Activated T-cell treated with anti-CD3 and anti-CD28 coated beads for 48 hours (primary cell): ENCODE measurements around the gene C19orf12.
A peak's percentile ranks its signal among the peaks of the same experiment; 100 is the strongest.

ENCODE experiments used
- DNase-seq: peaks from one replicate; pipeline ENCODE4 v3.0.0-alpha.2; 2020; ENCODE audit warnings: low read depth

Gene C19orf12

DNA sequence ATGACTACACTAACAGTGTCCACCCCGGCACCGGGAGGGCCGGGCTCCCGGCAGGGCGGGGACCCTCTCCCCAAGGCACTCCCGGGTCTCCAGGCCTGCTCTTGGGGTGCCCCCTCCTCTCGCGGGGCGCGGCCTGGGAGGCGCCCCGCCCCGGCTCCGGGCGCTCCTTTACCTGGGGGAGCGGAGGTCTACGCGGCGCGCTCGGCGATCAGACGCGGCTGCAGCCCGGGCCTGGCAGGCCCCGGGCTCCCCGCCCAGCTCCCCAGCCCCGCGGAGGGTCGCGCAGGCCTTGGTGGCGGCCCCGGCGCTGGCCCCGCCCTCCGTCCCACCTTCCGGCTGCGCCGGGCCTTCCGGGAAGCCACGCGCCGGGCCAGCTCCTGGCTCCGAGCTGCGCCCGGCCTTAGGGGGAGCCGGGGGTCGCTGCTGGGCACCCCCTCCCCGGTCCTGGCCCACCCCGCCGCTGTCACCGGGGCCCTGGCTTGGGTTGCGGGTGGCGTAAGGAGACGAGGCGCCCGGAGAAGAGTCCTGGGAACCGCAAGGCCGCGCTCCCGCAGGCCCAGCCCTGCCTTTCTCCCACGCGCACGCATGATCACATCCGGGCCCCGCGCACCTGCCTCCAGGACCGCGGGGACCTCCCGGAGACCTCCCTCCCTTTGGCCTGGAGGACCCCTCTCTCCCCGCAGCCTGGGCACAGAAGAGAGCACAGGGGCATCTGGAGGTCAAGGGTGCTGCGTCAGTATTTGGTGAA is at the start of gene C19orf12:
Gene C19orf12, minus strand, starts transcription at position 309 of the 748 bp plus-strand sequence. CDS start 6,848 bp downstream, outside the sequence.
- peak; percentile 68 for DNase-seq

DNA sequence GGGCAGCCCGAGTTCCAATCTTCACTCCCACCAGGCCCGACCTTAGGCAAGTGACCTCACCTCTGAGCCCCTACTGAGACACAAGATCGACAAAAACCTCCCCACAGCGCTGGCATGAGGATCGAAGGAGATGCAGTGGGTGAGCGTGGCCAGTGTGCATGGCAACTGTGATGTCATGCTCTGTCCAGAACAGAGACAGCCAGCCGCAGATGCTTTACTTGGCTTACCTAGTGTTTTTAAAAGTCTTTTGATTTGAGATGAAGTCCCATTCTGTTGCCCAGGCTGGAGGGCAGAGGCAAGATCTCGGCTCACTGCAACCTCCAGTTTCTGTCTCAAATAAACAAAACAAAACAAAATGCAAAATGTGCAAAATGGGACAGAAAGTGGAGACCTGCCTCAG is 49.3 kb upstream of the C19orf12 start:
- DNase-seq: no peak

DNA sequence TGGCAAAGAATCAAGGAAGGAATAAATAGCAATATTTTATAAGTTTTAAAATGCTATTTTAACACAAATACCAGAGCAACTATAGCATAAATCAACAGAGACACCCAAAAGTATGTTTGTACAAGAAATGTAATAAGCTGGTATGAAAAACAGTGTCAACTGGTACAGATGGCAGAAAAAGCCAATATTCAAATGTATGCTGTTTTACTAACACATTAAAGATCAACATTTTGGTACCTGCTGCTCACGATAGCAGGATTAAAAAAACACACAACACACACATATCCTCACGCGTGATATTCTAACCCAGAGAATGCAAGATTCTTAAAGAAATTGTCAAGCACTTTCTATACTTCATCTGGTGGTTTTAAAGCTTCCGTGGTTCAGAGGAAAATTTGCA is 48.1 kb upstream of the C19orf12 start:
- no peak for DNase-seq

DNA sequence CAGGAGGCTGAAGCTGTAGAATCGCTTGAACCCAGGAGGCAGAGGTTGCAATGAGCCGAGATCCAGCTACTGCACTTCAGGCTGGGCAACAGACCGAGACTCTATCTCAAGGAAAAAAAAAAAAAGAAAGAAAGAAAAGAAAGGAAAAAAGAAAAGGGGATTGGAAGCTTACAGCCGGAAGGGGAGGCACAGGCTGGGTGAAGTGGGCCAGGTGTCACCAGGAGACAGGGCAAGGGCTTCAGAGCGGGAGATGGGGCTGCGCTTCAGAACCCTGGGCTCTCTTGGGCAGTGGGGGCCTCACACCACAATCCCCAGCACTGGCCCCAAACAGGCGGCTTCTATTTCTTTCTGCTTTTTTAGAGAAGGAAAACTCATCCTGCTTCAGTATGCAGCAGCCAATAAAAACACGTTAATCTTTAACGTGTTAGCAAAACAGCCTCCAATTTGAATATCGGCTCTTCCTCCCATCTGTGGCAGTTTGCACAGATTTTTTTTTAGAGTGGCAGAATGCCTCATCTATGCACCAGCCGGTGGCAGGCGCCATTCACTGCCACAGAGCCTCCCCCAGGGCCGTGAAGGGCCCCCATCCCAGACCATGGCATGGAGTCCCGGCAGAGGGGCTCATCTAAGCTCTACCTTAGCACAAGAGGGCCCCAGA is 46.6 kb upstream of the C19orf12 start:
- DNase-seq: no peak

DNA sequence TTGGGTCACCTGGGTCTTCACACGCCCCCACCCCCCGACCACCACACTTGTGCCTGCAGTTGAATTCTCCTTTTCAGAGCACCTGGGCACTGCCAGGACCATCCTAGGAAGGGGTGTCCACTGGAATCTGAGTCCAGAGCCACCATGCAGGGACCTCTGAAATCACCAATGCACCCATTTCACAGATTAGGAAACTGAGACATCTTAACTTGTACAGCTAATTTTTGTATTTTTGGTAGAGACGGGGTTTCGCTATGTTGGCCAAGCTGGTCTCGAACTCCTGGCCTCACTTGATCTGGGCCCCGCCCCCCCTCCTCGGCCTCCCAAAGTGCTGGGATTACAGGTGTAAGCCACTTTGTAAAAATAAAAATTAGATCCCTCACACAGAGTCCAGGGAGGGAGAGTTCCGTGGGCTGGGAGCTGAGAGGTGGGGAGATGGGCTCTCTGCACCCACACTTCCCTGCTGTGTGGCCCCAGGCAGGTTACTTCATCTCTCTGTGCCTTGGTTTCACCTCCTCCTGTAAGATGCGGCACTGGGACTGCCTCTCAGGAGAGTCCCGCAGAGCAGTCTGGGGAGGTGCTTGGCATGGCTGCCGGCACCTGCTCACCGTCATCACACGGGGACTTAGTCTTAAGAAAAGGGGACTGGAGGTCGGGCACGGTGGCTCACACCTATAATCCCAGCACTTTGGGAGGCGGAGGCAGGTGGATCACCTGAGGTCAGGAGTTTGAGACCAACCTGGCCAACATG is 45.9 kb upstream of the C19orf12 start:
- DNase-seq: no peak

DNA sequence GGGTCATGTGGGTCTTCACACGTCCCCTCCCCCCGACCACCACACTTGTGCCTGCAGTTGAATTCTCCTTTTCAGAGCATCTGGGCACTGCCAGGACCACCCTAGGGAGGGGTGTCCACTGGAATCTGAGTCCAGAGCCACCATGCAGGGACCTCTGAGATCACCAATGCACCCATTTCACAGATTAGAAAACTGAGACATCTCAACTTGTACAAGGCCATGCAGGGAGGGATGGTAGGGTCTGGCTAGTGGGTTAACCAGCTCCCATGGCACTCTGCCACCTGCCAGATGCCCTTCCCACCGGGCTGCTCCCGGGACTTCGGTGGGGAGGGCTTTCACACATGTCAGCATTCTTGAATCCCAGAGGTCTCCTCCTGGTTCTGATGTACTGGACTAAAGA is 44.3 kb upstream of the C19orf12 start:
- DNase-seq: no peak

DNA sequence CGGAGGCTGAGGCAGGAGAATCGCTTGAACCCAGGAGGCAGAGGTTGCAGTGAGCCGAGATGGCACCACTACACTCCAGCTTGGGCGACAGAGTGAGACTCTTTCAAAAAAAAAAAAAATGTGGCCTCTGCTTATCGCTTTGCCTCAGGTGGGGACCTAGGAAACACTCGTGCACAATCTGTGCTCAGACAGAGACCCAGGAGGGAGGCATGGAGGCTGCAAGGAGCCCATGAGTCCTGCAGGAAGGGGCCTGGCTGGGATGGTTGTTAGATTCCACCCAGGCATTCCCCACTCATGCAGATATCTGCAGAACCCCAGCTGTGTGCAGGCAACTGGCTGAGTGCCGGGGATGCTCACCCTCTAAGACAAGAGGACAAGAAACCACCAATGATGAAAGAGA is 43.8 kb upstream of the C19orf12 start:
- no peak for DNase-seq

DNA sequence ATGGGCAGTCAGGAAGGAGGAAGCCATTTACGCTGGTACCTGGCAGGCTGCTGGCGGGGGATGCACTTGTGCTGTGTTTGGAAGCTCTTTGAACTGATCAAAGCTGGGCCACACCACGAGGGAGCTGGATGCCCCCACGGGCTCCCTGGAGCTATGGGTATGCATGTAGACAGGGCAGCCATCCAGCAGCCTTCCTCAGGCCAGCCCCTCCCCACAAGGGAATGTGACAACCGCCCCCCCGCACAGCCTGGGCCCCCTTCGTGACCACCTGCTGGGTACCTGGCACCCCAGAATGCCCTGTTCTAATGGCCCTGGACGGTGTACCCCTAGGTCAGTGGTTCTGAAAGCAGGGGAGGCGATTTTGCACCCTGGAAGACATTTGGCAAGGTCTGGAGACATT is 42.5 kb upstream of the C19orf12 start:
- no peak for DNase-seq

DNA sequence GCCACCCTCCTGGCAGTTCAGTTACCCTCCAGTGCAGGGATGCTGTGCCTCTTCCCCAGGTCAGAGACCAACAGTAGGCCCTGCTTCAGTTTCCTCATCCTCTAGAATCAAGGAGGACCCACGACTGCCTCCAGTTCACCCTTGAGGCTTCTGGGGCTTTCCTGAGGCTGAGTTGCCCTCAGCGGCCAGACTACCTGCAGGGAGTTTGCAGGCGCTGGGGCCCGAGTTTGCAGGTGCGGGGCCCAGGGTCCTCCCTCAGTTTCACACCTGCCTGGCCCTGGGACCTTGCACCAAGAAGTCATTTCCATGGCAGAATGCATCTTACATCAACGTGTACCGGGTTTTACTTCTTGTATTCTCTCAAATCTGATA is 38.9 kb upstream of the C19orf12 start:
- no peak for DNase-seq

DNA sequence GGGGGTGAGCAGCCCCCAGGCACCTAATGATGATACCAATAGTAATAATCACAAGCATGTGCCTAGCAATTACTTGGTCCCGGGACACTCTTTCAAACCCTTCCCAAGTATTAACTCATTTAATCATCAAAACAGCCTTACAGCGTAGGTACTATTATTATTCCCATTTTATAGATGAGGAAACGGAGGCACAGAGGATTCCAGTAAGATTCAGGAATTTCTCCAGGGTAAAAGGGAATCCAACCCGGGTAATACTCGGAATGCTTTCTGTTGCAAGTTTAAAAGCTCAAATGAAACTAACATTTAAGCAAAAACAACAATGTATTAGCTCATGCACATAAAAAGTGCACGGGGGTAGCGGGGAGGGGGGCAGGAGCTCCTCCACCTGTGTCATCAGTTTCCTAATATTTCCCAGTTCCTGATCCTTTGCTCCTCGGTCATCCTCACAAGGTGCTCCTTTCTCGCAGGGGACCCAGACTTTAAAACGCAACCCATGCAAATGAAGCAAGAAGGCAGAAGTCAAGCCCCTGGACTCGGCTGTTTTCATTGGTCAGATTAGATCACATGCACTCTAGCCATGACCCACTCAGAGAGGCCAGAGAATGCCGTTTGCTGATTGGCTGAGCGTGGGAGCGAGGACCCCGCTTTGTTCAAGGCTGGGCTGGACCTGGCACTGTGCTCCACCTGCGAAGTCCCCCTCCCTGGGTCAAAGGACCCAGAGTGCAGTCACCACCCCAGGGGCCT is 38.3 kb upstream of the C19orf12 start:
- no peak for DNase-seq

DNA sequence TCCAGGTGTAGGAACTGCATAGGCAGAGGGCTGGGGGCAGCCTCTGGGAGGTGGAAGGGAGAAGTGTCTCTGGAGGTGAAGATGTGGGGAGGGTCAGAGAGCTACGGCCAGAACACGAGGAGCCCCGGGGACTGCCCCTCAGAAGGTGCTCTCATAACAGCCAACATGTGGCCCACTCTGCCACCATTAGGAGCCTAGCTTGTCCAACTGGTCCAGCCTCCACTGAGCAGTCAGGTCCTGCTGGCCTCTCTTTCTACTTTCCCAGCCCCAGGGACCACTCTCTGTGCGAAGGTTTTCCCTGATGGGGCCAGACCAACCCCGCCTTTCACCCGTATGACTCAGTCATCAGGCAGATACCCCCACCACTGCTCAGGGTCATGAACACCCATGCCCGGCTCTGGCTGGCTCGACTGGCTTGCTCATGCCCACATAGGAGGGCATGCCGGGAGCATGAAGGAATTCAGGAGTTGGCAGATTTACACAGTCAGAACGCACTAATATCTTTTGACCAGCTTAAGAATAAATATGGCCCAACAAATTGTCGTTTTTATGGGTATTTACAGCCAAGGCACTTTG is 37.5 kb upstream of the C19orf12 start:
- DNase-seq: no peak

DNA sequence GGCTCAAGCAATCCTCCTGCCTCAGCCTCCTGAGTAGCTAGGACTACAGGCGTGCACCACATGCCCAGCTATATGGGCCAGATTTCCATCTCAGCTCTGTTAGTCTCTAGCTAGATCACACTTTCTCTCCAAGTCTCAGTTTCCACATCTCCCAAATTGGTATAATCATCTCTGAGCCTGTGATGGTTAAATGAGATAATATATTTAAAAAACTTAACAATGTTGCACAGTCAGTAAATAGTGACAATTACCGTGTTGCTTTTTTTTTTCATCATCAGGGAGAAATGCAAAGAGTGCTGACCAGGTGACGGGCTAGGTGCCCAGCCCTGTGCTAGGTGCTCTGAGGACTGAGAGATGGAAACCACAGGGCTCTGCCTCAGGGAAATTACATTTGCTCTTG is 36.9 kb upstream of the C19orf12 start:
- DNase-seq: no peak

DNA sequence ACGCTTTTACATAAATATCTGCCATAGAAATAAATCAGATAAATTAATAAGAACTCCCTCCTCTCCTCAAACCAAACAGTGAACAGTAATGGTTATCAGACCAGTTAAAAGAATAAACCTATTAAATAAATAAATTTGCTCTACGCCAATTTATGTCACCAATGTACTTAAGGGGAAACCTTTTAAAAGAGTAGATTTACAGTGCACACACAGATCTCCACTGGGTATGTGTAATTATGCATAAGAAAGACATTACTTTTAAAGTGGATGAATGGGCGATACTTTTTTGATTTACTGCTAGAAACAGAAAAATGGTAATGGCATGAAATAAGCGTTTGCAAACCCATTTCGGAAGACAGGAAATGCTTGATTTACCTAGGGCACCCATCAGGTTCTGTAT is 34.9 kb upstream of the C19orf12 start:
- no peak for DNase-seq

DNA sequence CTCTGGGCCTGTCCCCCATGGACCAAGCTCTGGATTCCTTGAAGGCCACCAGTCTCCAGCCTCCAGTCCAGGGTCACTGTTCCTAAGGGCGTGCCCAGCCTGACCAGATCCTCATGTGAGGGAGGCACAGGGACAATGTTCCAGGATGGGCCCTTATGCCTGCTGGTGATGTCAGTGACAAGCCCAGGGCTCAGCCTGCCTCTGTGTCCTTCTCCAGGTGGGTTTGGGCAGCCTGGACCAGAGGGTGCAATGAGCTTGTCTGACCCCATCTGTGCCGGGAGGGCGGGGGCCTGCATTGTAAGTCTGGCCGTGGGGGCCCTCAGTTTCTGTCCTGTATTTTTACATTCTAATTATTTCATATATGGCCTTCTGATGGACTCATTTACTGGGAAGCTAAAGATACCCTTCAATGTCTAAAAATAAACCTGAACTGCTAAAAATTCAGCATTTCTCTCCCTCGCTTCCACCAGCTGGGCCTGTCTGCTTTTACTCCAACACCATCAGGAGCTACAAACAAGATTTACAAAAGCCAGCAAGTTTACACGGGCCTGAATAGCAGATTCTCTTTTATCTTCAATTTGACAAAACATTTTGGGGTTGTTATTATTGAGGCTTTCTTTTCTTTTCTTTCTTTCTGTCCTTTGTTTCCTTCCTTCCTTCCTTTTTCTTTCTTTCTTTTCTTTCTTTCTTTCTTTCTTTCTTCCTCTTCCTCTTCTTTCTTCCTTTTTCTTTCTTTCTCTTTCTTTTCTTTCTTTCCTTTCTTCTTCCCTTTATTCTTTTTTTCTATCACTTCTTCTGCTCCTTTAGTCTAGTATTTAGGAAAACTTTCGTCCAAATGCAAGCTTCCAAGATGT is 34.2 kb upstream of the C19orf12 start:
- DNase-seq: no peak

DNA sequence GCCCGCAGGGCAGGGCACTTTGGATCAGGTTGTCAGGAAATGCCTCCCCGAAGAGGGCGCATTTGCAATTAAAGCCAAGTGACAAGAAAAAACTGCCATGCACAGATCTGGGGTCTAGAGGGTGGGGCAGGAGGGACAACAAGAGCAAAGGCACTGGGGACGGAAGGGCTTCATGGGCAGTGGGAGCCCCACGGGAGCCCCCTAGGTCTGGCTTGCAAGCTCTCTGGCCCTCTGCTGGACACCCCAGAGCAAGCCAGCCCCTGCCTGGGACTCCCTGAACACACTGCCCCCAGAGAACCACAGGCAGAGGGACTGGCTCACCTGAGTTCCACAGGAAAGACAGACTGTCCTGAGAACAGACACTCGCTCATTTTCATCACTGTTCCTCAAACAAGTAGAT is 30.2 kb upstream of the C19orf12 start:
- no peak for DNase-seq

DNA sequence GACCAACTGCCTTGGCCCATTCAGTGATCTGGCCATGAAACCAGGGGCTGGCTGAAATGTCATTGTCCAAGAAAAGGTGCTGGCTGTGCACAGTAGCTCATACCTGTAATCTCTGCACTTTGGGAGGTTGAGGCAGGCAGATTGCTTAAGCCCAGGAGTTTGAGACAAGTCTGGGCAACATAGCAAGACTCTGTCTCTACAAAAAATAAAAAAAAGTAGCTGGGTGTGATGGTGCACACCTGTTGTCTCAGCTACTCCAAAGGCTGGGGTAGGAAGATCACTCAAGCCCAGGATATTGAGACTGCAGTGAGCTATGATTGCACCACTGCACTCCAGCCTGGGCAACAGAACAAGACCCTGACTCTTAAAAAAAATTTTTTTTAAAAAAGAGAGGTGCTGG is 28.6 kb upstream of the C19orf12 start:
- no peak for DNase-seq

DNA sequence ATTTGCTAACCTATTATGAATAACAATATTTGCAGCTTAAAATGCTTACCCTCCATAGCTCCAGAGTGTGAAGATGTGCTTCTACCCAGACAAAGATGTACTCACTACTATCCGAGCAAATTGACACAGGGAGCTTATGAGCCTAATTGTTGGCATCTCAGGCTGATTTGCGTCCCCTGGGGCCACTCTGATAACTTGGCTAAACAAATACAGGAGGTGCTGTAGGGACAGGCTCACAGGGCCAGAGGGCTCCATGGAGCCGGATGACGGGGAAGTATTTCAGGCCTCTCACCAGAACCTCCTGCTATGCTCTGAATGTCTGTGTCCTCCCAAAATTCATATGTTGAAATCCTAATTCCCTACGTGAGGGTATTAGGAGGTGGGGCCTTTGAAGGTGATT is 26.7 kb upstream of the C19orf12 start:
- no peak for DNase-seq

DNA sequence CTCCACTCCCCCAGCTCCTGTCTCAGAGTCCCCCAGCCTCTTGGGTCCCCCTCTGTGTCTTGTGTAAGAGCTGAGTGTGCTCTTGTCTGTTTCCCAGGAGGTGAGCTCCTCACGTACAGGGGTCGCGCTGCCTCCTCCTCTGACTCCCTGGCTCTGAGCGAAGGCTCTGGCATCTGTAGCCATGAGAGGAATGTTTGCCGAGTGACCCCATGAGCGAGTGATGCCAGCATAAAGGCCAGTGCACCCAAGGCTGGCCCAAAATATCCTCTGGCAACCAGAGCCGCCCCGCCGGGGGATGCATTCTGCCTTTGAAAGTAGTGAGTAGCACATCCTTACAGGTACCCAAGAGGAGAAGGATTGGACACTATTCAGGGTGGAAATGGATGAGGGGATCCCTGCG is 26.2 kb upstream of the C19orf12 start:
- no peak for DNase-seq

DNA sequence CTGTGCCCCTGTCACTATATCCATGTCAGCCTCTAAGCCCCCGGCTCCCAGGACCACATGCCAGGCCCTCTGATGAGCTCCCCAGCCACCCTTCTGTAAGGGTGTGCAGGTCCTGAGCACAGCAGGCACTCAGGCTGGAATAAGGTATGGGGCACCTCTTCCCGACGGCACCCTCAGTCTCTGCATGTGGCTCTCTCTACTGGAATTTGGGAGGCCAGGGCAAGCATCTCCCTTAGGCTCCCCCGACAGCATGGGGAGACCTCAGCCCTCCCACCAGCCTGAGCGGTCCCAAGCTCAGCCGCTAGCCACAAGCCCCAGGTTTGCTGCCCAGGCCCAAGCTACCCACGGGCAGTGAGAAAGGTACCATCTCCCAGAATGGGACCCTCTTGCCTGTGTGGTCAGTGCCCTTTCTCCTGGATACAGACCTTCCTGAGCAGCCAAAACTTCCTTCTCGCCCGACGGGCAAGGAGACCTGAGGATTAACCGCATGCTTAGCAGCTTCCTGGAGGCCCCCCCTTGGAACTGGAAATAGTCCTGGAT is 22.5 kb upstream of the C19orf12 start:
- no peak for DNase-seq

DNA sequence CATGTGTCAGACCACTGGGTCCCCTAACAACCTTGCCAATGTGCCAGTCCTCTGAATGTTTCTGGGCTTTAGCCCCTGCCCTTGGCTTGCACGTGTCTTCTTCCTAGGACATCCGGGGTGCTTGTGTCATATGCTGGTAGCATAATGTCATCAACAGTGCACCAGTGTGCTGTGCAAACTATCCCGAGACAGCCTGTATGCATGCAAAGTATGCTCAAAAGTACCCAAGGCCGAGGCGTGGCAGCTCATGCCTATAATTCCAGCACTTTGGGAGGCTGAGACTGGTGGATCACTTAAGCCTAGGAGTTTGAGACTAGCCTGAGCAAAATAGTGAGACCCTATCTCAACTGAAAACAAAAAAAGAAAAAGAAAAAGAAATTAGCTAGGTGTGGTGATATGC is 20.8 kb upstream of the C19orf12 start:
- no peak for DNase-seq

DNA sequence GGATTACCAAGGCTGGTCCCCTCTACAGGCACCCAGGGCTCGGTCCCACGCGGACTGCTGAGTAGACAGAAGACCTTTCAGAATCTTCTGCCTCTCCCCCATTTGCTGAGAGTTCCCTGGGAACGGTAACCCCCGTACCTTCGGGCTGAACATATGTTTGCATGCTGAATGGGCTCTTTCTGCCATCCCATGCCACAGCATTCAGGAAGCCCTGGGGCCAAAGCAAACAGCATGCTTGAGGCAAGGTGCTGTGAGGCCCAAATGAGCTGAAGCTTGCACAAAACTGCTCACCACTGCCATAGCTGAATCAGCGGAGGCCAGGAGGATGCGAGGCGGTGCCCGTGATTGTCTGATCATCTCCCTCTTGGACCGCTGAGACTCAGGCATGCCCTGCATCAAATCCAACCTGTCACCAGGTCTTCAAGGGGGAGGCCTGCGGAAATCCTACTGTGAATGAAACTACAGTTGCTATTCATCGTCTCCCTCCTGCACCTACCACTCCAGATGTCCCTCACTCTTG is 16.3 kb upstream of the C19orf12 start:
- no peak for DNase-seq
